Neuronal stem cell (in vitro differentiated cells): Measurements from ENCODE around the gene KIDINS220.

Experiments
- DNase-seq: peaks from one replicate; pipeline ENCODE4 v3.0.0-alpha.2; 2013; ENCODE audit warnings: low spot score
- H2AFZ ChIP-seq: one replicate; pipeline ENCODE4 v1.6.1; 2013; ENCODE audit warnings: mild to moderate bottlenecking, low read length, inconsistent platforms
- H2AK5ac ChIP-seq: 2 replicates; pipeline ENCODE4 v1.6.1; 2013; ENCODE audit warnings: low read depth, mild to moderate bottlenecking, inconsistent platforms, low read length, moderate library complexity, mixed read lengths
- H2BK120ac ChIP-seq: 2 replicates; pipeline ENCODE4 v1.6.1; 2013; ENCODE audit warnings: low read depth, mild to moderate bottlenecking, inconsistent platforms, low read length, moderate library complexity, mixed read lengths
- H2BK12ac ChIP-seq: one replicate; pipeline ENCODE4 v1.6.1; 2013; ENCODE audit warnings: low read length, inconsistent platforms
- H2BK15ac ChIP-seq: 2 replicates; pipeline ENCODE4 v1.6.1; 2013; ENCODE audit warnings: mild to moderate bottlenecking, low read length, inconsistent platforms, mixed read lengths
- H2BK5ac ChIP-seq: one replicate; pipeline ENCODE4 v1.6.1; 2013; ENCODE audit warnings: inconsistent platforms, mild to moderate bottlenecking, low read length, moderate library complexity
- H3K14ac ChIP-seq: one replicate; pipeline ENCODE4 v1.6.1; 2013; ENCODE audit warnings: low read length, inconsistent platforms
- H3K18ac ChIP-seq: 2 replicates; pipeline ENCODE4 v1.6.1; 2013; ENCODE audit warnings: low read length, inconsistent platforms
- H3K23ac ChIP-seq: 2 replicates; pipeline ENCODE4 v1.6.1; 2013; ENCODE audit warnings: low read depth, mild to moderate bottlenecking, mixed read lengths, low read length, inconsistent platforms; ENCODE audit not compliant: poor library complexity
- H3K27ac ChIP-seq: replicated peaks from 3 replicates; pipeline ENCODE4 v1.5.1; 2013; ENCODE audit warnings: low read length, inconsistent platforms
- H3K27me3 ChIP-seq, 3 experiments: 2 replicates each; pipeline ENCODE4 v1.6.1; 2013; ENCODE audit warnings: low read length in 3 of 3, mild to moderate bottlenecking in 2 of 3, inconsistent platforms in 1 of 3, low read depth in 1 of 3, mixed read lengths in 1 of 3, moderate library complexity in 1 of 3; ENCODE audit not compliant: control insufficient read depth in 3 of 3, insufficient read depth in 3 of 3
- H3K36me3 ChIP-seq, 2 donors: replicated peaks in 1 of 2; 2 replicates each; pipeline ENCODE4 v1.6.1; 2013; ENCODE audit warnings: low read length in 2 of 2; ENCODE audit not compliant: control insufficient read depth in 2 of 2, insufficient read depth in 2 of 2
- H3K4ac ChIP-seq: 2 replicates; pipeline ENCODE4 v1.6.1; 2013; ENCODE audit warnings: inconsistent platforms, mild to moderate bottlenecking, low read length, moderate library complexity
- H3K4me1 ChIP-seq, 2 donors: 1 replicate in 1 of 2; 2 replicates in 1 of 2; pipeline ENCODE4 v1.6.1; 2013; ENCODE audit warnings: low read length in 2 of 2, low read depth in 1 of 2; ENCODE audit not compliant: control insufficient read depth in 2 of 2, insufficient read depth in 1 of 2
- H3K4me2 ChIP-seq: one replicate; pipeline ENCODE4 v1.6.1; 2013; ENCODE audit warnings: mild to moderate bottlenecking, low read length, inconsistent platforms; ENCODE audit not compliant: insufficient read depth, poor library complexity, severe bottlenecking
- H3K4me3 ChIP-seq, 2 donors: 2 replicates each; pipeline ENCODE4 v1.5.1; 2013; ENCODE audit warnings: low read length in 2 of 2, mild to moderate bottlenecking in 2 of 2, inconsistent platforms in 1 of 2, moderate library complexity in 1 of 2
- H3K79me1 ChIP-seq: one replicate; pipeline ENCODE4 v1.6.1; 2013; ENCODE audit warnings: low read depth, mild to moderate bottlenecking, inconsistent platforms, low read length, moderate library complexity
- H3K9ac ChIP-seq: one replicate; pipeline ENCODE4 v1.6.1; 2013; ENCODE audit warnings: mild to moderate bottlenecking, low read depth, low read length, inconsistent platforms; ENCODE audit not compliant: poor library complexity
- H3K9me3 ChIP-seq, 2 donors: replicated peaks in 1 of 2; 2 replicates each; pipeline versions ENCODE3 to v1.6.1; 2013; ENCODE audit warnings: low read length in 2 of 2, mild to moderate bottlenecking in 2 of 2, inconsistent platforms in 1 of 2, low read depth in 1 of 2, mixed read lengths in 1 of 2, moderate library complexity in 1 of 2; ENCODE audit not compliant: control insufficient read depth in 2 of 2, insufficient read depth in 1 of 2
- H4K8ac ChIP-seq: one replicate; pipeline ENCODE4 v1.6.1; 2013; ENCODE audit warnings: low read depth, mild to moderate bottlenecking, inconsistent platforms, low read length, moderate library complexity
- H4K91ac ChIP-seq: one replicate; pipeline ENCODE4 v1.6.1; 2013; ENCODE audit warnings: low read length, low read depth, mild to moderate bottlenecking, inconsistent platforms; ENCODE audit not compliant: poor library complexity
- WGBS, 2 donors: extraction: QIAGEN DNeasy Blood & Tissue Kit; methylation state at CpG; one replicate each; pipeline ENCODE4 v1.1.7; 2013; ENCODE audit warnings: missing lambda C conversion rate in 2 of 2, mixed read lengths in 1 of 2; ENCODE audit not compliant: insufficient read length in 2 of 2, insufficient replicate concordance in 1 of 2; ENCODE audit errors: extremely low coverage in 2 of 2; 5-methylcytosine and 5-hydroxymethylcytosine counted together

Gene KIDINS220

DNA sequence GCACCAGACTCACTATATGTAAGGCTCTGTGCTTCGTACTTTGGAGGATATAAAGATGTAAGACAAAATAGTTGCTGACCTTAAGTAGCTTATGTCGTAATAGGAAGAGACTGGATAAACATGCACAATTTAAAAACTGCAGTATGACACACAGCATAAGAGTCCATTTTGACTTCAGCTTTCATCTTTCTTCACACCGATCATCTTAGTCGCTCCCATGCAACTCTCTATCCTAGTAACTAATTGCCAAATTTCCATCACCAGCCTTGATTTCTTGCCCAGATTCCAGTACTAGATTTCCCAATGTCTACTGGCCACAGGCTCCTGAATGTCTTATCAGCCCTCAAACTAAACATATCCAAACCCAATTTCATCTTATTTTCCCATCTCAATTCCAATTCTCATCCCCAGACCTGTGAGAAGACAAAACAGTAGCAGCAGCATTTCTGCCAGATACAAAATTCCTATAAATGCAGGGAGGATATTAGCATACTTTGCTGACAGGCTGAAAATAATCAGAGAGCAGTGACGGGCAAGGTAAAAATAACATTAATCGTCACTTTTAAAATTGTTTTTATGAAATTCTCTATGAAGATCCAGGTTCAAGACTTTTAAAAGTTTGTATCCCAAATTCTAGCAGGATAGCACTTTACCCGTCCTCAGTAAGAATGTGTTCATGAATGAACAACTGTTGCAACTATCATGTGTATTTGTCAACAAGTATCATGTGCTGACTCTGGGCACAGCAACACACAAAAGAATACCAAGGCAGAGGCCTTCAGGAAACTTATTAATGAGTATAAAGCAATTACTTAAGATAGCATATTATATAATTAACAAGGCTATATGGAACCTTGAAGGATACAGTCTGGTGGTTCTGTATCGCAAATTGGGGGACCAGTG is 42.2 kb downstream of the KIDINS220 start:
- H2BK12ac ChIP-seq, result no peak overlapping the region
- H2BK5ac ChIP-seq, result no peak overlapping the region
- H3K79me1 ChIP-seq, result no peaks in the 10 kb centered on the region
- H4K91ac ChIP-seq, result no peak overlapping the region
- no peak overlapping the region for H2BK15ac ChIP-seq
- H3K4ac ChIP-seq, result no peak overlapping the region
- no peak overlapping the region for H2BK120ac ChIP-seq
- no CpG with 5 or more reads among the region's 8 CpGs for WGBS, 2 donors
- no peak overlapping the region for H3K23ac ChIP-seq
- DNase-seq, result no peak
- no peak overlapping the region for H3K4me2 ChIP-seq
- no peaks in the 10 kb centered on the region for H3K9me3 ChIP-seq
- no peak overlapping the region for H4K8ac ChIP-seq
- no peak overlapping the region for H2AFZ ChIP-seq
- no peak overlapping the region for H3K9ac ChIP-seq
- no peak overlapping the region for H3K18ac ChIP-seq
- peaks cover 4 to 99% of the 10 kb centered on the region in 2 donors for H3K36me3 ChIP-seq
- no peak overlapping the region for H3K27ac ChIP-seq
- H2AK5ac ChIP-seq, result no peak overlapping the region
- no peak overlapping the region for H3K4me3 ChIP-seq
- H3K27me3 ChIP-seq, result peaks cover 0 to 2% (median 0%) of the 10 kb centered on the region in 3 experiments
- no peaks in the 10 kb centered on the region for H3K4me1 ChIP-seq
- H3K14ac ChIP-seq, result no peak overlapping the region

DNA sequence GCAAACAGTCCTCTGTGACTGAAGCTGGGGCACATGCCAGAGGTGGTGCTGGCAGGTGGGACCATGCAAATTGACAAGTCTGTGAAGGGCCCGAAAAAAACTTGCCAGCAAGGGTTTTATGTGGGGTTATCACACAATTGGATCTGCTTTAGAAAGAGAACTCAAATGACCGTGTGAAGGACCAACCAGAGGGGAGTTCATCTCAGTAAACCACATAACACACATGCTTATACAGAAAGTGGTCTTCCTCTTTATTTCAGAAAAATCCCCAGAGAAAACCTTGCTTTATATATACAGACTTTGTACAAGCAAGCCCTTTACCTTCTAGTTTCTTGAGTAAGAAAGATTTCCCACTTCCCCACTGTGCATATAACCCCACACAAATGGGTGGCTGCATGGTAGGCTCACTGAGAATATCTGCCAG is 46.7 kb downstream of the KIDINS220 start:
- Histone ChIP-seq H3K18ac (no peak overlapping the region), H3K4me2 (no peak overlapping the region), H3K27ac (no peak overlapping the region), H2AK5ac (no peak overlapping the region), H3K79me1 (no peaks in the 10 kb centered on the region), H3K36me3 (peaks cover 0 to 96% of the 10 kb centered on the region in 2 donors), H3K23ac (no peak overlapping the region), H3K4me1 (no peaks in the 10 kb centered on the region), H3K9me3 (no peaks in the 10 kb centered on the region), H4K8ac (no peak overlapping the region), H2AFZ (no peak overlapping the region), H2BK15ac (no peak overlapping the region), H2BK5ac (no peak overlapping the region), H3K14ac (no peak overlapping the region), H3K9ac (no peak overlapping the region), H2BK12ac (no peak overlapping the region), H4K91ac (no peak overlapping the region), H3K4me3 (no peak overlapping the region), H3K4ac (no peak overlapping the region), H2BK120ac (no peak overlapping the region), H3K27me3 (no peaks in the 10 kb centered on the region)
- no peak for DNase-seq
- WGBS, 2 donors, result no CpG with 5 or more reads among the region's 2 CpGs

DNA sequence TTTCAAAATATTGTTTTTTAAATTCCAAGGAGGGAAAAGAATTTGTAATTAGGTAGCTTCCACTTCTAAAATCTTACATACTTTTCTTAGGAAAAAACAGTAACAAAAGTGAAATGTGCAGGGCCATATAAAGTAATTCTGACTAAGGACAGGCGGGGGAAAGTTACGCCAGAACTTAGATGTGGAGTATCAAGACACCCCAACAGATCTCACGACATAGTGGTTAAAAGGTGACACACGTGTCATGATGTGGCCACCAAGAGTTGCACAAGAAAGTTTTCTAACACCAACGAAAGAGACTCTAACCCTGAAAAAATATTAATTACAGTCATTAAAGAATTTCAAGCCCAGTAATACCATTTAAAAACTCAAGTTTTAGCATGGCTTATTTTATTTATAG is 51.0 kb downstream of the KIDINS220 start:
- Histone ChIP-seq H3K4ac (no peak overlapping the region), H3K4me1 (no peaks in the 10 kb centered on the region), H3K36me3 (peaks cover 0 to 78% of the 10 kb centered on the region in 2 donors), H3K14ac (no peak overlapping the region), H3K79me1 (no peaks in the 10 kb centered on the region), H2AK5ac (no peak overlapping the region), H3K4me2 (no peak overlapping the region), H3K9ac (no peak overlapping the region), H2BK15ac (no peak overlapping the region), H2AFZ (no peak overlapping the region), H3K18ac (no peak overlapping the region), H2BK120ac (no peak overlapping the region), H3K27me3 (no peaks in the 10 kb centered on the region), H3K27ac (no peak overlapping the region), H4K8ac (no peak overlapping the region), H2BK12ac (no peak overlapping the region), H2BK5ac (no peak overlapping the region), H4K91ac (no peak overlapping the region), H3K23ac (no peak overlapping the region), H3K4me3 (no peak overlapping the region), H3K9me3 (no peaks in the 10 kb centered on the region)
- DNase-seq, result no peak
- WGBS, 2 donors, result no CpG with 5 or more reads among the region's 5 CpGs

DNA sequence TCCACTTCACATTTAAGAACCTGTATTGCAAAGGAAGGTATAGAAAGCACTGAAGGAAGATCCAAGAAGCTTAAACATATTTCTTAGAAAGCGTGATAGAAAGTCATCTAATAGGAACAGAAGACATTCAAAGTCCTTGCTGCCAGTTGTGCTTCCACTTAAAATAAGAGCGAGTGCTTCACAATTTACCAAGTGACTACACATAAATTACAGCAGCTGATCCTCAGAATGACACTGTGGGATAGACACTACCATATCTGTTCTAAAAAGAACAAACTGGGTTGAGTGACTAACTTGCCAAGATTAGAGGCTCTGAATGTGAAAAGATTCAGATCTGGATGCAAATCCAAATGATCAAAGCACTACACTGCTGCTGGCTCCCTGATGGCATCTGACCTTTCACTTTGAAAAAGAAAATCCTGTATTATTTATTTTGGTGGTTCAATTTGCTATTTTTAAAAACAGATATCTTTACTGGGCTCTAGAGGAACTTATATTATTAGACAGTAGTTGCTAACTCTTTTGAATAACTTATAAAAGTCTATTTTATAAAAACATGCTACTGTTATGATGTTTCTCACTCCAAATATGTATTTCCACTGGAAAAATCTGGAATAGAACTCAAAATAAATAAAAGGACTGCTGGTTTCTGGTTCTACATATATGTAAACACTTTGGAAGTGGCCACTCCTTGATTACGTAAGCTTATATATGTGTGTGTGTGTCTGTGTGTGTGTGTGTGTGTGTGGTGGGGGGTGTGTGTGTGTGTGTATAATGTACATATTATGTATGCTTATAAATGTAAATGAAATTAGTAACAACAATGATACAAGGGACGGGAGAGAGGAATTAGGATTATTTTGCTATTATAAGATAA is 57.4 kb downstream of the KIDINS220 start:
- Histone ChIP-seq H2BK5ac (no peak overlapping the region), H2AFZ (no peak overlapping the region), H3K27me3 (no peaks in the 10 kb centered on the region), H3K27ac (no peak overlapping the region), H3K23ac (no peak overlapping the region), H3K4me2 (no peak overlapping the region), H3K14ac (no peak overlapping the region), H3K4ac (no peak overlapping the region), H2AK5ac (no peak overlapping the region), H2BK12ac (no peak overlapping the region), H3K36me3 (peaks cover 10 to 73% of the 10 kb centered on the region in 2 donors), H2BK15ac (no peak overlapping the region), H4K91ac (no peak overlapping the region), H3K9ac (no peak overlapping the region), H2BK120ac (no peak overlapping the region), H3K79me1 (no peaks in the 10 kb centered on the region), H4K8ac (no peak overlapping the region), H3K4me1 (no peaks in the 10 kb centered on the region), H3K4me3 (no peak overlapping the region), H3K9me3 (no peaks in the 10 kb centered on the region), H3K18ac (no peak overlapping the region)
- no peak for DNase-seq
- WGBS, 2 donors, result no CpG with 5 or more reads among the region's 4 CpGs
